Measurements from ENCODE around the gene MMP21. TPM values are rescaled to one million over a fixed set of nuclear protein-coding genes. Genes with fewer than 3 reads are reported as not detected.

The MMP21 gene
- total RNA-seq, 1 donor from 2014 or later, result 0.14 TPM

DNA sequence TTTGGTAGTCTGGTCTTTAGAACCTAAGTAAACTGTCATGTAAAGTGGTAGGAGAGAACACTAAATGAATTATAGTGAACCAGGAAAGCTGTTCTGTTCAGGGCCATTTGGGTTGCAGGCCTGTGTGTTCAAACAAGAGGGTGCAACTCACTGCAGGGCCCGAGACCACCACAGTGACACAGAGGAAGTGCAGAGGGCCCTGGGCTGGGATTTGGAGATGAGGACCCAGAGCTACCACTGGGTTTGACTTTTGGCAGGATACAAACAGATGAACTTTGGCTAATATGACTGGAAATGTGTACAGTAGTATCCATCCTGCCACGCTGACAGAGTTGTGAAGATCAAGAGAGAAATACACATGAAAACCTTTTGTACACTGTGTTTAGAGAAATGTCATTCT, 9.8 kb downstream of the MMP21 start:
- H3K36me3 Mint-ChIP-seq (ENCODE audit: low read depth), result peaks cover 44% of the 10 kb centered on the region
- no peak for DNase-seq
- H3K27me3 Mint-ChIP-seq, result no peaks in the 10 kb centered on the region
- no peaks in the 10 kb centered on the region for H3K9me3 Mint-ChIP-seq
- H3K27ac Mint-ChIP-seq, result no peak overlapping the region
- H3K4me3 Mint-ChIP-seq, result no peak overlapping the region
- no peaks in the 10 kb centered on the region for H3K4me1 Mint-ChIP-seq
- intact Hi-C loops (cut with micrococcal nuclease), result no loop called here

DNA sequence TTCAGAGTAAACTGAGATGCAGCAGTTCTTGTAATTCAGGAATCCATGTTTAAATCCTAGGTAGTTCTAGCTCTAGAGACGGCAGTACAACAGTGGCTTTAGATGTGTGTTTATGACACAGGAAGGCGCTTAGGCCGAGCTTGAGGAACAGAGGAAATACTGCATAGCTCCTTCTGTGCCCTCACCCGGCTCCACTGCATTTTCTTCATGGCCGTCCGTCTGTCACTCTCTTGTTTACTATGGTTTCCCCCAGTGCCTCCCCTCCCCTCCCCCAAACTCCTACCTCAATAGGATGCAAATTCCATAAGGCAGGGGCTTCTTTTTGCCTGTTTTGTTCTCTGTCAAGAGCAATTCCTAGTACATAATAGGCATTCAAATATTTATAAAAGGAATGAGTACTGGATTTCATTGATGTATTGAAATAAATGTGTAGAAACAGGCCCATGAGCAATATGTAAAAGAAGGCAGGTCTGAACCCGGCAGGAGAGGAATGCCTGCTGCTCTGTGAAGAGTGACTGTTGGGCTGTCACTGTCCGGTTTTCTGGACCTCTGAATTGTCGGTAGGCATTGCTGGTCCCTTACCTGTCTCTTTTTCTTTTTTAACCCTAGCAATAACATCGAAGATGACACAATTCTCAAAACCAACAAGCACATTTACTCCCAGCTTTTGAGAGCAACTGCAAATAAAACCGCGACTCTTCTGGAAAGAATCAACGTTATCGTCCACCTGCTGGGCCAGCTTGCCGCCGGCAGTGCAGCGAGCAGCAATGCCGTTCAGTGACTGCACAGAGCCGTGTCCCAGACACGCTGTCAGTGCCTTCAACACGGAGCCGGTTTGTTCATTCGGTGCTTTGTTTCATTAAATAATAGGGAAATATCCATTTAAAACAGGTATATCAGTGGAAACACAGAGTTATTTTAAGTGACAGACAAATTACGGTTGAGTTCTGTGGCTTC, 12.7 kb downstream of the MMP21 start:
- H3K36me3 Mint-ChIP-seq (ENCODE audit: low read depth), result peaks cover 58% of the 10 kb centered on the region
- no peaks in the 10 kb centered on the region for H3K27me3 Mint-ChIP-seq
- no peak for DNase-seq
- intact Hi-C loops (cut with micrococcal nuclease), result no loop called here
- no peak overlapping the region for H3K27ac Mint-ChIP-seq
- H3K4me1 Mint-ChIP-seq, result no peaks in the 10 kb centered on the region
- H3K9me3 Mint-ChIP-seq, result no peaks in the 10 kb centered on the region
- H3K4me3 Mint-ChIP-seq, result no peak overlapping the region

DNA sequence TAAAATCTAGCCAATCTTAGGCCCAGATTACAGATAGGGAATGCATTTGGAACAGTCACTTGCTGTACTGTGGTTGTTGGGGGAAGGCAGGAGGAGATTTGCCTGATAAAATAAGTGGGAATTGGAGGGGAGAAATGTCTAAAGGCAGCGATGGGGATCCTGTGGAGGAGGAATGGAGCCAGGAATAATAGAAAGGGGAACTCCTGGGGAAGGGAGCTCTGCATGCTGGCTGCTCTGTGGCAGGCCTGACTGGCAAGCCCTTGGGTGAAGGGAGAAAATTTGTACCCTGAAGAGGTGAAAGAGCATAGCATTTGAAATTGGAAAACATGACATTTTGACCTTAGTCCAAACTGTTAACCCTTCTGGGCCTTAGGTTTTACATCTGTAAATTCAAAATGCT, 13.7 kb downstream of the MMP21 start:
- DNase-seq, result no peak
- no peaks in the 10 kb centered on the region for H3K9me3 Mint-ChIP-seq
- H3K4me3 Mint-ChIP-seq, result no peak overlapping the region
- peaks cover 59% of the 10 kb centered on the region for H3K36me3 Mint-ChIP-seq (ENCODE audit: low read depth)
- no peak overlapping the region for H3K27ac Mint-ChIP-seq
- intact Hi-C loops (cut with micrococcal nuclease), result no loop called here
- no peaks in the 10 kb centered on the region for H3K27me3 Mint-ChIP-seq
- H3K4me1 Mint-ChIP-seq, result no peaks in the 10 kb centered on the region

DNA sequence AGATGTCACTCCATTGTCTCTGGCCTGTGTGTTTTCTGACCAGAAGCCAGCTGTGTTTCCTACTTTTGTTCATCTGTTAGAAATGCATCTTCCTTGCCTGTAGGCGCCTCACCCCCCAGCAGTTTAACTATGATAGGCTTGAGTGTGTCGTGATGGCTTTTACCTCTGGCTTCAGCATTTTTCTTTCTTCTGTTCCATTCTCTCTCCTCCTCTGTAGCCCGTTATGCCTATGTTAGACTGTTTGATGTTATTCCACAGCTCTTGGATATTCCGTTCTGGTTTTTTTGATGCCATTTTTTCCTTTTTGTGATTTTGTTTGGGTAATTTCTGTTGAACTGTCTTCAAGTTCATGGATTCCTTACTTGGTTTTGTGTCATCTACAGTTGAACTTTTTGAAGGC, 17.9 kb downstream of the MMP21 start:
- no peak for DNase-seq
- intact Hi-C loops (cut with micrococcal nuclease), result loop anchor here (10.0 kb wide), 1 partner anchor 783 kb away; no protein-coding TSS in a partner anchor
- H3K27ac Mint-ChIP-seq, result no peak overlapping the region
- H3K36me3 Mint-ChIP-seq (ENCODE audit: low read depth), result peaks cover 61% of the 10 kb centered on the region
- H3K9me3 Mint-ChIP-seq, result no peaks in the 10 kb centered on the region
- no peak overlapping the region for H3K4me3 Mint-ChIP-seq
- H3K27me3 Mint-ChIP-seq, result no peaks in the 10 kb centered on the region
- no peaks in the 10 kb centered on the region for H3K4me1 Mint-ChIP-seq

DNA sequence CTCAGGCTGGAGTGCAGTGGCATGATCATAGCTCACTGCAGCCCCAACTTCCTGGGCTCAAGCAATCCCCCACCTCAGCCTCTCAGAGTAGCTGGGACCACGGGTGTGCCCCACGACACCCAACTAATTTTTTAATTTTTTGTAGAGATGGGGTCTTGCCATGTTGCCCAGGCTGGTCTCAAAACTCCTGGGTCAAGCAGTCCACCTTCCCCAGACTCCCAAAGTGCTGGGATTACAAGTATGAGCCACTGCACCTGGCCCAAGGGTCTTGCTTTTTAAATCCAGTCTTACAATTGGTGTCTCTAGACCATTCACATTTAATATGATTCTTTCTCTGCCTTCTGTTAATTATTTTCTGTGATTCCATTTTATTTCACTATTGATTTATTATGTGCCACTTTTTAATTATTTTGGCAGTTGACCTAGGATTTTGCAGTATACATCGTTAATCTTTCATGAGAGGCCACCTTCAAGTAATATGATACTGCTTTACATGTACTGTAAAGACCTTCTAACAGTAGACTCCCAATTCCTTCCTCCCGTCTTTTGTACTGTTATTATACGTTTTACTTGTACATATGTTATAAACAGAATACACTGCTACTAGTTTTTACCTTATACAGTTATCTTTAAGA, 18.7 kb downstream of the MMP21 start:
- no peak for DNase-seq
- Mint-ChIP-seq H3K36me3 (ENCODE audit: low read depth) (peaks cover 59% of the 10 kb centered on the region), H3K4me3 (no peak overlapping the region), H3K4me1 (no peaks in the 10 kb centered on the region), H3K27me3 (no peaks in the 10 kb centered on the region), H3K9me3 (no peaks in the 10 kb centered on the region), H3K27ac (no peak overlapping the region)
- intact Hi-C loops (cut with micrococcal nuclease), result loop anchor here (10.0 kb wide), 1 partner anchor 782 kb away; no protein-coding TSS in a partner anchor

DNA sequence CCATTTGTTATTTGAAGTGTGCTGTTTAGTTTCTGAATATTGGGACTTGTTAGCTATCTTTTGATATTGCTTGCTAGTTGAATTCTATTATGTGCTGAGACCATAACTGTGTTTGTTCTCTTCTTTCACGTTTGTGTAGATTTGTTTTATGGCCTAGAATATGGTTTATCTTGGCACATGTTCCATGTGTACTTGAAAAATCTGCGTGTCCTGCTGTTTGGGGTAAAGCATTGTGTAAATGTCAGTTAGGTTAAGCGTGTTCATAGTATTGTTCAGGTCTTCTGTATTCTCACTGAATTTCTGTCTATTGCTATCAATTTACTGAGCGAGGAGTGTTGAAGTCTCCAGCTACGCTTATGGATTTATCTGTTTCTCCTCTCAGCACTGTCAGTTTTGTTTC, 19.4 kb downstream of the MMP21 start:
- Mint-ChIP-seq H3K36me3 (ENCODE audit: low read depth) (peaks cover 63% of the 10 kb centered on the region), H3K4me3 (no peak overlapping the region), H3K4me1 (no peaks in the 10 kb centered on the region), H3K27ac (no peak overlapping the region), H3K9me3 (no peaks in the 10 kb centered on the region), H3K27me3 (no peaks in the 10 kb centered on the region)
- no peak for DNase-seq
- intact Hi-C loops (cut with micrococcal nuclease), result loop anchor here (10.0 kb wide), 1 partner anchor 781 kb away; no protein-coding TSS in a partner anchor

DNA sequence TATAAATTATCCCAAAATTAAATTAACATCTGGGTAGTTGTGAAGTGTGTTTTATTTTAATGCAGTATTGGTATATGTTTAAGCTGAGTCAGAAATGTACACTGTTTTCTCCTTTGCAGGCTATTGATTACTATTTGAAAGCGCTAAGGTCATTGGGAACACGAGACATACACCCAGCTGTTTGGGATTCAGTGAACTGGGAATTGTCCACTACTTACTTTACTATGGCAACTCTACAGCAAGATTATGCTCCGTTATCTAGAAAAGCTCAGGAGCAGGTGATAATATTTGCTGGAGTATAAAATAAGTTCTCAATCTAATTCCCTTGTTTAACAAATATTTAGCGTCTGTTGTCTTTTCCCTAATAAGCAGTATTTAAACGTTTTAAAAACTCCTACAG, 28.2 kb downstream of the MMP21 start:
- Mint-ChIP-seq H3K27me3 (no peaks in the 10 kb centered on the region), H3K4me3 (no peak overlapping the region), H3K36me3 (ENCODE audit: low read depth) (peaks cover 82% of the 10 kb centered on the region), H3K9me3 (no peaks in the 10 kb centered on the region), H3K27ac (no peak overlapping the region), H3K4me1 (peaks cover 6% of the 10 kb centered on the region)
- intact Hi-C loops (cut with micrococcal nuclease), result loop anchor here (5.0 kb wide), 1 partner anchor 75 kb away; the partner anchor contains the start of genes BCCIP and UROS
- DNase-seq, result no peak

DNA sequence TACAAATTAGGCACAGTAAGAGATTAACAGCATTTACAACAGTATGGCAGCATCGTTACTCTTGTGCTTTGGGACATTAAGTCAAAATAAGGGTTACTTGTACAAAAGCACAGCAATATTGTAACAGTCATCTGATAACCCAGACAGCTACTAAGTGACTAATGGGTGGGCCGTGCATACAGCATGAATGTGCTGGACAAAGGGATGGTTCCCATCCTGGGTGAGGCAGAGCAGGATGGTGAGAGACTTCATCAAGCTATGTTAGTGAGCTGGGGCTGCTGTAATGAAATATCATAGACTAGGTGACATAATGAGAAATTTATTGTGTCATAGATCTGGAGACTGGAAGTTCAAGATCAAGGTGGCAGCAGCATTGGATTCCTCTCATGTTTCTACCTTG, 30.7 kb downstream of the MMP21 start:
- no peak for DNase-seq
- peaks cover 5% of the 10 kb centered on the region for H3K4me1 Mint-ChIP-seq
- H3K27me3 Mint-ChIP-seq, result no peaks in the 10 kb centered on the region
- H3K27ac Mint-ChIP-seq, result no peak overlapping the region
- H3K9me3 Mint-ChIP-seq, result no peaks in the 10 kb centered on the region
- intact Hi-C loops (cut with micrococcal nuclease), result loop anchor here (5.0 kb wide), 1 partner anchor 77 kb away; the partner anchor contains the start of genes BCCIP and UROS
- peaks cover 82% of the 10 kb centered on the region for H3K36me3 Mint-ChIP-seq (ENCODE audit: low read depth)
- H3K4me3 Mint-ChIP-seq, result no peak overlapping the region

DNA sequence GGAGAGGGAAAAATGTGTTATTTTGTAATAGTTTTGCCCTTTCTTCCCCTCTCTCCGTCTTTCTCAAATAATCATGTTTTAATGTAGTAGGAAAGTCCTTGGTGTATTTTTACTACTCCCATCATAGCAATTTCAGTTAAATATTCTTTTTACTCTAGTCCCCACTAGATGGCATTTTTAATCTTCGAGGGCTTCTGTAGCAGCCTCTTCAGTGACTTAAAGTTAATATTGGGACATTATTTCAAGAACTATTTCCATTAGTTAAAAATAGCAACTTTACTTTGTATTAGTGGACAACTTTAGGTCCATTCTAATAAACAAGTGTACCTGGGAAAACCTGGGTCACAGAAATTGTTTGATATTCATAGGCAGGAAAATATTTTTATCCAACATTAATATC, 33.2 kb downstream of the MMP21 start:
- Mint-ChIP-seq H3K9me3 (no peaks in the 10 kb centered on the region), H3K27me3 (no peaks in the 10 kb centered on the region), H3K4me3 (no peak overlapping the region), H3K4me1 (peaks cover 5% of the 10 kb centered on the region), H3K27ac (no peak overlapping the region), H3K36me3 (ENCODE audit: low read depth) (peaks cover 83% of the 10 kb centered on the region)
- intact Hi-C loops (cut with micrococcal nuclease), result no loop called here
- DNase-seq, result no peak

DNA sequence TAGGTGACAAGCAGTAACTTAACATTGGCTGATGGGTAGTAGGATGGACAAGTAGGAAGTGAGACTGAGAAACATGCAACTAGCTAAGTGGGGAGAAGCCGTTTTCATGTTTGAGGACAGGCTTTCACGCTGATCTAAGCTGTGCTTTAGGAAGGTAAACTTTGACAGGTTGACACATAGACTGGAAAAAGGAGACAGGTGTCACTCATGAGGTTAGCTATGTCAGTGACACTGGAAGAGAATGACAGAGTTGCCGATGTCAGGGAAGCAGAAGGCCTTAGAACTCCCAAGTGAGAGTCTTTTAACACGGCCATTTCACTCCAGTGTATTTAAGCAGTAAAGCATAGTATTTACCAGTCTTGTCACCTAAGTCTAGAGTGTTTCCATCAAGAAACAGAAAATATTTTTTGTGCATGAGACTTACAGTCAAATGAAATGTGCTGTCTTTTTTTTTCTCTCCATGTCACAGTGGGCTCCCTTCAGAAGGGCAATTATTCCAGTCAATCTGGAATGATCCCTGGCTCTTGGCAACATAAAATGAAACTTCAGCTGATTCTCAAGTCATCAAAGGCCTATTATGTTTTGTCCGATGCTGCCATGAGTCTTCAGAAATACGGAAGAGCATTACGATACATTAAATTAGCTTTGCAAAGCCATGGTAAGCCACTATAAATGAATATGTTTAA, 35.5 kb downstream of the MMP21 start:
- Mint-ChIP-seq H3K4me1 (no peaks in the 10 kb centered on the region), H3K27ac (no peak overlapping the region), H3K9me3 (no peaks in the 10 kb centered on the region), H3K4me3 (no peak overlapping the region), H3K27me3 (no peaks in the 10 kb centered on the region), H3K36me3 (ENCODE audit: low read depth) (peaks cover 86% of the 10 kb centered on the region)
- DNase-seq, result no peak
- intact Hi-C loops (cut with micrococcal nuclease), result no loop called here

DNA sequence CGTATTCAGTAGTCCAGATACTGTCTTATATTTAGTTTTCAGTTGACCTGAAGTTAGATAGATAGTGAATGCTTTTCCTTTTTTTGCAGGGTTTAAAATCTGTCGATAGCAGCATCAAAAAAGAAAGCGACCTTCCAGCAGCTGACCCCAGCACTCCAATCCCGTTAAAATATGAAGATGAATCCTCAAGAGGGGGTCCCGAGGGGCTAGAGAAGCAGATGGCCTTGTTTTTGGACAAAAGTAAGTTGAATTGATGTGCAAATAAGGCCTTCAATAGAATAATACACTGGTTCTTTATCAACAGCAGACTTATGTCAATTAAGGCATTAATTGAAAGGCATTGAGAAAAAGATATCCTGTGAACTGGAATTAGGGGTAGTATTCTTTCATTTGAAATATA, 37.4 kb downstream of the MMP21 start:
- H3K27ac Mint-ChIP-seq, result no peak overlapping the region
- no peak for DNase-seq
- intact Hi-C loops (cut with micrococcal nuclease), result no loop called here
- H3K36me3 Mint-ChIP-seq (ENCODE audit: low read depth), result peaks cover 86% of the 10 kb centered on the region
- no peak overlapping the region for H3K4me3 Mint-ChIP-seq
- no peaks in the 10 kb centered on the region for H3K27me3 Mint-ChIP-seq
- no peaks in the 10 kb centered on the region for H3K9me3 Mint-ChIP-seq
- H3K4me1 Mint-ChIP-seq, result no peaks in the 10 kb centered on the region

DNA sequence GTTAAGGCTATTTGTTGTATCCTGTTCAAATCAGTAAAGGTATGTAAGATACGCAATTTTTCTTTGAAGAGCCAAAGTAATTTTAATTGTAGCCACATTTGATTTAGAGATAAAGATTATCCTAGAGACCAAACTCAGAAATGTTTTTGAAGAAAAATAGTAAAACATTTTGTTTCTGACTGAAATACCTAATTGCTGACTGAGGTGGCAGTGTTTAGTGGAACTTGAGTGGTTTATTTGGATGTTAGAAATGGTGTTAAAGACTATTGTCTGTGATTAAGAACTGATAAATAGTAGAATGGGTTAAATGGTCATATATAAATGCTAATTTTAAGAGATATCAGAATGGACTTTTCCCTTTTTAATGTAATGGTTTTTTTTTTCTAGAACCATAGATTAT, 40.8 kb downstream of the MMP21 start:
- Mint-ChIP-seq H3K9me3 (no peaks in the 10 kb centered on the region), H3K4me1 (peaks cover 2% of the 10 kb centered on the region), H3K4me3 (no peak overlapping the region), H3K27ac (no peak overlapping the region), H3K36me3 (ENCODE audit: low read depth) (peaks cover 83% of the 10 kb centered on the region), H3K27me3 (no peaks in the 10 kb centered on the region)
- no peak for DNase-seq
- intact Hi-C loops (cut with micrococcal nuclease), result loop anchor here (2.0 kb wide), 1 partner anchor 14 kb away; no protein-coding TSS in a partner anchor

DNA sequence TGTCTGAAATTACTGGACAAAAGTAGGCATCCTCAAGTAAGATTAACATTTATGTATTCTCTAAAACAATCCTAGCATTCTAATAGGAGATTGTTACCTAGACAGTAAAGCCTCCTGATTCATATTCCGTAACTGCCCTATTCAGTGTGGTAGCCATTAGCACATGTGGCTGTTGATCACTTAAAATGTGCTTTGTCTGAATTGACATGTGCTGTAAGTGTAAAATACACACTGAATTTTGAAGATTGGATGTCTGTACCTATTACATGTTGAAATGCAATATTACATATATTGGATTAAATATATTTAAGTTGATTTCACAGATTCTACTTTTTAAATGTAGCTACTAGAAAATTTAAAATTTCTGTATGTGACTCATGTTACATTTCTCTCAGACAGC, 41.5 kb downstream of the MMP21 start:
- peaks cover 83% of the 10 kb centered on the region for H3K36me3 Mint-ChIP-seq (ENCODE audit: low read depth)
- H3K4me1 Mint-ChIP-seq, result peaks cover 2% of the 10 kb centered on the region
- intact Hi-C loops (cut with micrococcal nuclease), result loop anchor here (2.0 kb wide), 1 partner anchor 13 kb away; no protein-coding TSS in a partner anchor
- H3K27me3 Mint-ChIP-seq, result no peaks in the 10 kb centered on the region
- no peak overlapping the region for H3K27ac Mint-ChIP-seq
- H3K4me3 Mint-ChIP-seq, result no peak overlapping the region
- no peak for DNase-seq
- no peaks in the 10 kb centered on the region for H3K9me3 Mint-ChIP-seq

DNA sequence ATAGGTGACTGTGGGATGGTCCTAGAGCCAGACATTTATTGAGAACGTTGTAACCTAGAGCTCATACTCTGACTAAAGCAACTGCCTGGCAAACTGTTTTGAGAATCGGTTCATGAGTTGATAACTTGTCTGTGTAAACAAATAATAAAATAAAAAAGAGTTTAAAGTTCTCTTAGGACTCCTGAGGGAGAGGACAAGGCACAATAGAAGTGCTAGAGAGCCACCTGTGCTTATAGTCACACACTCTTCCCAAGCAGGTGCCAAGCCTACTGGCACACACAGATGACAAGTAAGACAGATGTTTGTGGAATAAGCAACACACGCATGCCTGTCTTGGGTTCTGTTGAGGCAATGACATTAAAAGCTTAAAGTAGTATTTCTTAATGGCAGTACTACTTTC, 48.2 kb downstream of the MMP21 start:
- Mint-ChIP-seq H3K4me1 (peaks cover 7% of the 10 kb centered on the region), H3K36me3 (ENCODE audit: low read depth) (peaks cover 78% of the 10 kb centered on the region), H3K27ac (no peak overlapping the region), H3K4me3 (no peak overlapping the region), H3K9me3 (no peaks in the 10 kb centered on the region), H3K27me3 (no peaks in the 10 kb centered on the region)
- intact Hi-C loops (cut with micrococcal nuclease), result no loop called here
- DNase-seq, result no peak
